Measurements from ENCODE around the gene ZMYND8.
A peak's percentile ranks its signal among the peaks of the same experiment; 100 is the strongest.
"Not testable (repeated sequence)": the region's sequence is repeated elsewhere in the genome, so short reads cannot be mapped to it uniquely, and the experiment has no call there.

Gene ZMYND8

GRCh38 chr20:47183367-47183766 lies 173.1 kb downstream of the ZMYND8 start:
- in situ Hi-C loops (cut with HindIII; ENCODE audit: low pct_ligation_motif_present, low pct_unique_long_range_greater_than_20kb, low sequenced_read_pairs) = no loop called here
- DNase-seq = no peak

- in situ Hi-C loops (cut with HindIII; ENCODE audit: low pct_ligation_motif_present, low pct_unique_long_range_greater_than_20kb, low sequenced_read_pairs) = no loop called here
Measured at GRCh38 chr20:47181056-47181862, 175.2 kb downstream of the ZMYND8 start.

GRCh38 chr20:47179267-47179666 lies 177.2 kb downstream of the ZMYND8 start:
- in situ Hi-C loops (cut with HindIII; ENCODE audit: low pct_ligation_motif_present, low pct_unique_long_range_greater_than_20kb, low sequenced_read_pairs) = no loop called here
- DNase-seq = no peak

More at GRCh38 chr20:47181056-47181862, 175.2 kb downstream of the ZMYND8 start:
- DNase-seq = peak; percentile 70

- no peak for DNase-seq
- in situ Hi-C loops (cut with HindIII; ENCODE audit: low pct_ligation_motif_present, low pct_unique_long_range_greater_than_20kb, low sequenced_read_pairs) = no loop called here
Measured at GRCh38 chr20:47178851-47179250, 177.6 kb downstream of the ZMYND8 start.

- in situ Hi-C loops (cut with HindIII; ENCODE audit: low pct_ligation_motif_present, low pct_unique_long_range_greater_than_20kb, low sequenced_read_pairs) = no loop called here
- DNase-seq = no peak
Measured at GRCh38 chr20:47178277-47178676, 178.2 kb downstream of the ZMYND8 start.

- DNase-seq; in situ Hi-C loops (cut with HindIII; ENCODE audit: low pct_ligation_motif_present, low pct_unique_long_range_greater_than_20kb, low sequenced_read_pairs): not testable (repeated sequence)
Measured at GRCh38 chr20:47176217-47176616, 180.3 kb downstream of the ZMYND8 start.

- DNase-seq = no peak
- in situ Hi-C loops (cut with HindIII; ENCODE audit: low pct_ligation_motif_present, low pct_unique_long_range_greater_than_20kb, low sequenced_read_pairs) = no loop called here
Measured at GRCh38 chr20:47175493-47175892, 181.0 kb downstream of the ZMYND8 start.

- DNase-seq = no peak
- in situ Hi-C loops (cut with HindIII; ENCODE audit: low pct_ligation_motif_present, low pct_unique_long_range_greater_than_20kb, low sequenced_read_pairs) = no loop called here
Measured at GRCh38 chr20:47174456-47175243, 181.8 kb downstream of the ZMYND8 start.

- in situ Hi-C loops (cut with HindIII; ENCODE audit: low pct_ligation_motif_present, low pct_unique_long_range_greater_than_20kb, low sequenced_read_pairs) = no loop called here
Measured at GRCh38 chr20:47173596-47174216, 182.8 kb downstream of the ZMYND8 start.

GRCh38 chr20:47172579-47172978 lies 183.9 kb downstream of the ZMYND8 start:
- in situ Hi-C loops (cut with HindIII; ENCODE audit: low pct_ligation_motif_present, low pct_unique_long_range_greater_than_20kb, low sequenced_read_pairs) = no loop called here
- no peak for DNase-seq

More at GRCh38 chr20:47173596-47174216, 182.8 kb downstream of the ZMYND8 start:
- DNase-seq = no peak

GRCh38 chr20:47167846-47168245 lies 188.7 kb downstream of the ZMYND8 start:
- in situ Hi-C loops (cut with HindIII; ENCODE audit: low pct_ligation_motif_present, low pct_unique_long_range_greater_than_20kb, low sequenced_read_pairs) = no loop called here
- no peak for DNase-seq

GRCh38 chr20:47165376-47165865 lies 191.1 kb downstream of the ZMYND8 start:
- DNase-seq = no peak
- in situ Hi-C loops (cut with HindIII; ENCODE audit: low pct_ligation_motif_present, low pct_unique_long_range_greater_than_20kb, low sequenced_read_pairs) = no loop called here

GRCh38 chr20:47164140-47164539 lies 192.4 kb downstream of the ZMYND8 start:
- in situ Hi-C loops (cut with HindIII; ENCODE audit: low pct_ligation_motif_present, low pct_unique_long_range_greater_than_20kb, low sequenced_read_pairs) = no loop called here
- no peak for DNase-seq

GRCh38 chr20:47161411-47161810 lies 195.1 kb downstream of the ZMYND8 start:
- DNase-seq = no peak
- in situ Hi-C loops (cut with HindIII; ENCODE audit: low pct_ligation_motif_present, low pct_unique_long_range_greater_than_20kb, low sequenced_read_pairs) = no loop called here

- DNase-seq = no peak
- in situ Hi-C loops (cut with HindIII; ENCODE audit: low pct_ligation_motif_present, low pct_unique_long_range_greater_than_20kb, low sequenced_read_pairs) = no loop called here
Measured at GRCh38 chr20:47160992-47161391, 195.5 kb downstream of the ZMYND8 start.

GRCh38 chr20:47160240-47160639 lies 196.3 kb downstream of the ZMYND8 start:
- in situ Hi-C loops (cut with HindIII; ENCODE audit: low pct_ligation_motif_present, low pct_unique_long_range_greater_than_20kb, low sequenced_read_pairs) = no loop called here
- no peak for DNase-seq

All from ACHN (cell line).